NCI-H524 treated with DMSO at 0.1 percent for 48 hours (cell line): ENCODE measurements around the gene ARTN.

Experiments
- DNase-seq: peaks from one replicate; lab custom pipeline; 2025; lab: John Stamatoyannopoulos, UW

Gene ARTN

DNA sequence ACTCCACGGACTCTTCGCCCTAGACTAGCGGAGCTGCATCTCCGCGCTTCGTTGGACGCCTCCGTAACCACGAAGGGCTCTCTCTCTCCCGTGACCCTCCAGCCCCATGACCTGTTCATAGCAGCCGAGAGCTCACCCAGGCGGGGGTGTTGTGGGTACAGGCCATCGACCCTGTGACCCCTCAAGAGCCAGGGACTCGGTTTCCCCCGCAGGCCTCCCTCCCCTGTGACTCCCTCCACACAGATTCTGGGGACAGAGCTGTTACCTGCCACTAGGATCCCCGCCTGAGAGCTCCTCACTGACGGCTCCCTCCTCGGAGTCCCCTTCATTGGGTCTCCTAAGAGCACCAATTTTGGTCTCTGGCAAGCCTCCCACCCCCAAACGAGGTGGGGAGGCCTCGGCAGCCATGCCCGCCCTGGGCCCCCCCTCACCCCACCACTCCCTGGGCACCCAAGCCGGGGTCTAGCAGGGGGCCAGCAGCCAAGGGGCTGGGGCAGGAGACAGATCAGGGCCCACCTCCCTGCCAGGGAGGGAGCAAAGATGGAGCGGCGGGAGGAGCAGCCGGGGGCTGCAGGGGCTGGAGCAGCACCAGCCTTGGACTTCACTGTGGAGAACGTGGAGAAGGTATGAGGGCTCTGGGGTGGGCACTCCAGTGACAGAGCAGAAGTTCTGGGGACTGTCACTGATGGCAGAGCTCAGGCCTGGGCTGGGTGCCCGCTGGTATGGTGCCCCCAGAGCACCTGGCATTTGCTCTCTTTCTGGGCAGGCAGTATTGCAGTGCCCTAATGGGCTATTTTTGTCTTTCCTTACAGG is 13.7 kb downstream of the ARTN start:
- DNase-seq: no peak

- DNase-seq: no peak
Measured at GRCh38 chr1:43947874-43948437, 14.4 kb downstream of the ARTN start.

- no peak for DNase-seq
Measured at GRCh38 chr1:43949678-43950077, 16.1 kb downstream of the ARTN start.

- no peak for DNase-seq
Measured at GRCh38 chr1:43951021-43951985, 17.7 kb downstream of the ARTN start.

DNA sequence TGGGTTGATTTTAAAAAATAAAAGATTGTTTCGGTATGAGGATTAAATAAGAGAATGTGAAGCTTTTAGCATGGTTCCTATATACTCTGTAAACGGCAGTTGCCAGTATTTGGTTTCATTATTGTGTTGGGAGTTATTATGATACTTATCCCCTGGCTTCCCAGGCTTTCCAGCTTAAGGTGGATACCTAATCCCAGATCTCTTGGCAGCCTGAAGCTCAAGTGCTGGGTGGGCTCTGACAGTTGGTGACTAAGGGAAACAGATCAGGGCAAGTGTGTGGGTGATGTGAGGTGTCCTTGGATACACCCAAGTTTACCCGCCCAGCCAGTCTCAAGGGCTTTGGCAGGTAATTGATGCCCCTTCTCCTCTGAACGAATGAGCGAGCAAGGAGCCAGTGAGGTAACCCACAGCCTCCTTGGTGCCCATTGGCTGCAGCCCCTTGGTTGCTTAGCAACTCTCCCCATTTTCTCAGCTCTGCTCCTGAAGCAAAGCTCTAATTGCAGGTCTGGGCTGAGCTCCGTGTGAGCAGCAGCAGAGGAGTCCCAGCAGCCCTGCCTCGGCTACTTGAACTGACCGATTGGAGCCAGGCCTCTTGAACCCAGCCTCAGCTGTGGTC is 19.2 kb downstream of the ARTN start:
- peak; percentile 95 for DNase-seq

DNA sequence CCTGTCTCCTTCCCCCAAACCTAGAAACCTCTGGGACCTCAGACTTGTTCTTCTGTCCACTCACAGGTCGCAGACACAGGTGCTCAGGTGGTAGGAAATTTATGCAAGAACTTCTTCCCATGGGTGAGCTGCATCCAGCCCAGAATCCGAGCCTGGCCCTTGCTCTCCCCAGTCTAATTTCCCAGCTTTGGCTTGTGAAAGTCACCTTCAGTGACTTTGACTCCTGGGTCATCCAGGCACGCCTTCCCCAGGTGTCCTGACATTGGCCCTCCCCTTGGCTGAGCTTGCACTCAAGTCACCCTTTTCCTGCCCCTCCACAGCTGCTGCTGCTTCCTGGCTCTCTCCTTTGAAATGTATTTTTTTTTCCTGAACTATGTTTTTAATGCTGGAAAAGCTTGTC is 19.8 kb downstream of the ARTN start:
- DNase-seq: no peak

DNA sequence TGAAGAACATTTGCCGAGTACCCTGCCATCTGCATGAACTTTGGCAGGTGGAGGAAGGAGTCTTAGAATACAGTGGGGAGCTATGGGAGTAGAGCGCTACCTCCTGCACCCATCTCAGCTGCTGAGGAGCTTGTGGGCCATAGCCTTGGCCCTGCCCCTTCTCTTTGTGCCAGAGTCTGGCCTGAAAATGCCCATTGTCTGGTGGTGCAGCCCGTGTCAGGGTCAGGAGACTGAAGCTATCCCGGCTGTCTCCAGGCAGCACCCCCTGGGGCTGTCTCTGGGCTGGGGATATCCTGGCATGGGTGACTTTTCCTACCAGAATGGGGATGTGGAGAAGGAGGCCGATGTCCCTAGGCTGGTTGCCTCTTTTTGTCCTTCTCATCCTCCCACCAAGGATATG is 20.4 kb downstream of the ARTN start:
- no peak for DNase-seq

DNA sequence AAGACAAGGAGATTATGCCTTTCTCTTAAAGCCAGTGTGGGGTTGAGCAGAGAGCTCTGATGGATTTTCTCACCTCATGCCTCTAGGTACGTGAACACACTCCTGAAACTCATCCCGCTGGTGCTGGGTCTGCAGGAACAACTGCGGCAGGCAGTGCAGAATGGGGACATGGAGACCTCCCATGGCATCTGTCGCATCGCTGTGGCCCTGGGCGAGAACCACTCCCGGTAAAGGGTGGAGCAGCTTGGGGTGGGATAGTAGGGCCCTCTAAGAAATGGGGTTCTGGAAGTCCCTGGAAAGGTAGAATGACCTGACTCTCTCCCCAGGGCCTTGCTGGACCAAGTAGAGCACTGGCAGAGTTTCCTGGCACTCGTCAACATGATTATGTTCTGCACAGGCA is 22.6 kb downstream of the ARTN start:
- DNase-seq: no peak

DNA sequence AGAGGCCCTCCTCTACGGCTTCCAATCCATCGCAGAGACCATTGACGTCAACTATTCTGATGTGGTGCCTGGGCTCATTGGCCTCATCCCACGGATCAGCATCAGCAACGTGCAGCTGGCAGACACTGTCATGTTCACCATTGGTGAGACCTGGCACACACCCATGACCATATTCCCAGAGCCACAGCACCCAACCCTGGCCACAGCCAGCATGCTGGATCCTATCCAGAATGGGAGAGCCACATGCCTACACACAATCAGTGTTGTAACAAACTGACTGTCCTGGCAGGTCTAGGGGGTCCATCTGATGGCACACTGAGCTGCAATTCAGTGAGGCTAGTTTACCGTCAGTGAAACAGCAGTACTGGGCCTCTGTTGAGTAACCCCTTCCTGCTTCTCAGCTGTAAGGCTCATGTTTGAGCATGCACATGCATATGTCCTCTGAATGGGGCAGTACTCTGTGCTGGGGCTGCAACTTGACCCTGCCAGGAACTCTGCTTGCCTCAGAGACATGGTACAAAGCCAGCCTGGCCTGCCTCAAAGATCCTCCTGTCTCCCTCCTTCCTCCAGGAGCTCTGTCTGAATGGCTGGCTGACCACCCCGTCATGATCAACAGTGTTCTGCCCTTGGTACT is 23.9 kb downstream of the ARTN start:
- DNase-seq: no peak

GRCh38 chr1:43958351-43959255 is 25.0 kb downstream of the ARTN start:
- DNase-seq: no peak

DNA sequence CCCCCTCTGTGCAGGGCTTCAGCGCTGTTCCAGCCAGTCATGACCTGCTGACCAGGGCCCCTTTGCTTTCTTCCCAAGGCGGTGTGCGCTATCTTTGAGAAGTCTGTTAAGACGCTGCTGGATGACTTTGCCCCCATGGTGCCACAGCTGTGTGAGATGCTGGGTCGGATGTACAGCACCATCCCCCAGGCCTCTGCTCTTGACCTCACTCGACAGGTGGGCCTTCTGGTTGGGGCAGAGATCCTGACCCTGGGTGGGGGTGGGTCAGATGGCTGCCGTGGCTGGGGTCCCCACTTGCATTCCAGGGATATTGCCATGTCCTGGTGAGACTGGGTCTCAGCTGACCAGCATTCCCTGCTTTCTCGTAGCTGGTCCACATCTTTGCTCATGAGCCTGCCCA is 27.2 kb downstream of the ARTN start:
- no peak for DNase-seq

GRCh38 chr1:43961692-43962091 is 28.1 kb downstream of the ARTN start:
- no peak for DNase-seq

GRCh38 chr1:43962324-43962723 is 28.7 kb downstream of the ARTN start:
- no peak for DNase-seq

DNA sequence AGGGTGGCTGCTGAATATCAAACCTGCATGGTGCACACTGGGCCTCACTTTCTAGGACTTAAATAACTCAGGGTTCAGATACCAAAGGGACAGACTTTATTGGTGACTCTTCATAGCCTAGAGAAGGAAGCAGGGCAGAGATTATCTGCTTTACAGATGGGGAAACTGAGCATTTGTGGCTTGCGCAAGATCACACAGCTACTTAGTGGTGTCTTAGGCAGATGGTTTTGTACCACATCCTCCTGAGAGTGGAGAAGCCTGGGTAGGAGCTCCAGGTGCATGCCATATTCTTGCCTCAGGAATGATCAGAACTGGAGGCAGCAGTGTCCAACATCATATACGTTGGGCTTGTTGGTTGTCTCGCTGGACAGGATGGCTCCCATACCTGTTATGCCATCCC is 29.4 kb downstream of the ARTN start:
- DNase-seq: no peak

DNA sequence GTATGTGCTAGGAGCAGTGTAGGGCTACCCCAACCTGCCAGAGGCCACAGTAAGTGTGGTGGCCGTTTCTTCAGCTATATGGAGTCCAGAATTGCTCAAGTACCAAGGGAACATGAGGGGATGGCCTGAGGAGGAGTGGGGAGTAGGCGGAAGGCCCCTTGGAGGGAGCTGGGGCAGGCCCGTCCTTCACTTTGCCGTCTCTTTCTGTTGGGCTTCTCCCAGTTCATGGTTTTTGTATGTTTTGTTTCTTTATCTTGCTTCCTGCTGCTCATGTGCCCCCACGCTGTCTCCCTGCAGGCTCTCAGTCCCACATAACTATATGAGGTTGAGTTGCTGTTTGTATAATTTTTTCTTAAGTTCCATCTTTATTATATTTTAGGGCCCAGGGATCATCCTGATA is 30.3 kb downstream of the ARTN start:
- no peak for DNase-seq

GRCh38 chr1:43965316-43965715 is 31.7 kb downstream of the ARTN start:
- DNase-seq: no peak

DNA sequence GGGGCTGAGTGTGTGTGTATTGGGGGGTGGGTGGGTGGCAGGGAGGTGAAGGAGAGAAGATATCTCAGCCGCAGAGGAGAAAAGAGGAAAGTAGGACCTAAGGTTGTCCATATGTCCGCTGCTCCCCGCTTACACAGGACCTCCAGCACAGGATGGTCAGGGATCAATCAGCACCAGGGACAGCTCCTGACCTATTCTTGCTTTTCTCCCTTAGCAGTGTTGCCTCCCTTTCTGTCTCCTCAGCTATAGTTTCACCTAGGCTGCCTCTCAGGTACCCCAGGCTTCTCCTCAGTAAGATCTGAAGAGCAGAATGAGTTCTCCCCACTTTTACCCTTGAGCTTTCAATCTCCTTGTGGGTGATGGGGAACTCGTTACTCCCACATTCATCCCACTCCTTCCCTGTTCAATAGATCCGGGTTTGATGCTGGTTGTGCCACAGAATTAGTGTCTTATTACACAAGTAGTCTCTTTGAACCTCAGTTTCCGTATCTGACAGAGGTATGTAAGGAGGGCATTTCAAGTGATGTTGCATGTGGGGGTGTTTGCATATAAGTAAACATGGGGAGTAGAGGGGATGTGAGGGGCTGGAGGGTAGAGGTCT is 34.8 kb downstream of the ARTN start:
- no peak for DNase-seq

DNA sequence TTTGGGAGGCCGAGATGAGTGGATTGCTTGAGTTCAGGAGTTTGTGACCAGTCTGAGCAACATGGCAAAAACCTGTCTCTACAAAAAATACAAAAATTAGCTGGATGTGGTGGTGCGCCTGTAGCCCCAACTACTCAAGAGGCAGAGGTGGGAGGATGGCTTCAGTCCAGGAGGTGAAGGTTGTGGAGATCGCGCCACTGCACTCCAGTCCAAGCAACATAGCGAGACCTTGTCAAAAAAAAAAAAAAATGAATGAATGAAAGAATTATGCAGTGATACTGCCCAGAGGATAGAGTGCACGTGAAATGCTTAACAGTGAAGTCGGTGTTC is 35.8 kb downstream of the ARTN start:
- no peak for DNase-seq

- DNase-seq: peak; percentile 82
Measured at GRCh38 chr1:43969746-43970466, 36.3 kb downstream of the ARTN start, which contains the start of gene DPH2. Gene DPH2 (plus strand): TSS chr1:43970010. CDS start chr1:43970176, 166 bp downstream.

GRCh38 chr1:43970502-43970901 is 36.9 kb downstream of the ARTN start:
- DNase-seq: no peak
